Cardiac fibroblast (primary cell): ENCODE results near the gene PAPPA2.
"Not testable (repeated sequence)": the region's sequence is repeated elsewhere in the genome, so short reads cannot be mapped to it uniquely, and the experiment has no call there.

Source experiments
- DNase-seq, 2 donors: peaks; one replicate each; pipeline versions ENCODE4 v3.0.0 to v3.0.0-alpha.2; 2010; ENCODE audit warnings: low read depth in 2 of 2
- H3K4me3 ChIP-seq, 2 donors: replicated peaks in 1 of 2; 1 replicate in 1 of 2; 2 replicates in 1 of 2; pipeline ENCODE4 v1.5.1; 2011; ENCODE audit warnings: low read depth in 2 of 2, low read length in 2 of 2, mild to moderate bottlenecking in 2 of 2, moderate library complexity in 1 of 2
- TF ChIP-seq, protein P1 (sequence below): IDR thresholded peaks from one replicate; pipeline ENCODE4 v1.5.1; 2011; ENCODE audit warnings: low read depth, mild to moderate bottlenecking, low read length, inconsistent platforms

Gene PAPPA2, protein sequence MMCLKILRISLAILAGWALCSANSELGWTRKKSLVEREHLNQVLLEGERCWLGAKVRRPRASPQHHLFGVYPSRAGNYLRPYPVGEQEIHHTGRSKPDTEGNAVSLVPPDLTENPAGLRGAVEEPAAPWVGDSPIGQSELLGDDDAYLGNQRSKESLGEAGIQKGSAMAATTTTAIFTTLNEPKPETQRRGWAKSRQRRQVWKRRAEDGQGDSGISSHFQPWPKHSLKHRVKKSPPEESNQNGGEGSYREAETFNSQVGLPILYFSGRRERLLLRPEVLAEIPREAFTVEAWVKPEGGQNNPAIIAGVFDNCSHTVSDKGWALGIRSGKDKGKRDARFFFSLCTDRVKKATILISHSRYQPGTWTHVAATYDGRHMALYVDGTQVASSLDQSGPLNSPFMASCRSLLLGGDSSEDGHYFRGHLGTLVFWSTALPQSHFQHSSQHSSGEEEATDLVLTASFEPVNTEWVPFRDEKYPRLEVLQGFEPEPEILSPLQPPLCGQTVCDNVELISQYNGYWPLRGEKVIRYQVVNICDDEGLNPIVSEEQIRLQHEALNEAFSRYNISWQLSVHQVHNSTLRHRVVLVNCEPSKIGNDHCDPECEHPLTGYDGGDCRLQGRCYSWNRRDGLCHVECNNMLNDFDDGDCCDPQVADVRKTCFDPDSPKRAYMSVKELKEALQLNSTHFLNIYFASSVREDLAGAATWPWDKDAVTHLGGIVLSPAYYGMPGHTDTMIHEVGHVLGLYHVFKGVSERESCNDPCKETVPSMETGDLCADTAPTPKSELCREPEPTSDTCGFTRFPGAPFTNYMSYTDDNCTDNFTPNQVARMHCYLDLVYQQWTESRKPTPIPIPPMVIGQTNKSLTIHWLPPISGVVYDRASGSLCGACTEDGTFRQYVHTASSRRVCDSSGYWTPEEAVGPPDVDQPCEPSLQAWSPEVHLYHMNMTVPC (N-terminal part only)

GRCh38 chr1:176462674-176463378 lies at the start of gene PAPPA2:
TSS of gene PAPPA2 (plus strand) at chr1:176463175. CDS start at chr1:176556323, 93,148 bp downstream.
- TF ChIP-seq, protein P1, sequence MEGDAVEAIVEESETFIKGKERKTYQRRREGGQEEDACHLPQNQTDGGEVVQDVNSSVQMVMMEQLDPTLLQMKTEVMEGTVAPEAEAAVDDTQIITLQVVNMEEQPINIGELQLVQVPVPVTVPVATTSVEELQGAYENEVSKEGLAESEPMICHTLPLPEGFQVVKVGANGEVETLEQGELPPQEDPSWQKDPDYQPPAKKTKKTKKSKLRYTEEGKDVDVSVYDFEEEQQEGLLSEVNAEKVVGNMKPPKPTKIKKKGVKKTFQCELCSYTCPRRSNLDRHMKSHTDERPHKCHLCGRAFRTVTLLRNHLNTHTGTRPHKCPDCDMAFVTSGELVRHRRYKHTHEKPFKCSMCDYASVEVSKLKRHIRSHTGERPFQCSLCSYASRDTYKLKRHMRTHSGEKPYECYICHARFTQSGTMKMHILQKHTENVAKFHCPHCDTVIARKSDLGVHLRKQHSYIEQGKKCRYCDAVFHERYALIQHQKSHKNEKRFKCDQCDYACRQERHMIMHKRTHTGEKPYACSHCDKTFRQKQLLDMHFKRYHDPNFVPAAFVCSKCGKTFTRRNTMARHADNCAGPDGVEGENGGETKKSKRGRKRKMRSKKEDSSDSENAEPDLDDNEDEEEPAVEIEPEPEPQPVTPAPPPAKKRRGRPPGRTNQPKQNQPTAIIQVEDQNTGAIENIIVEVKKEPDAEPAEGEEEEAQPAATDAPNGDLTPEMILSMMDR: no peak
- DNase-seq: no peak
- no peak within 1 kb of the TSS for H3K4me3 ChIP-seq

DNA sequence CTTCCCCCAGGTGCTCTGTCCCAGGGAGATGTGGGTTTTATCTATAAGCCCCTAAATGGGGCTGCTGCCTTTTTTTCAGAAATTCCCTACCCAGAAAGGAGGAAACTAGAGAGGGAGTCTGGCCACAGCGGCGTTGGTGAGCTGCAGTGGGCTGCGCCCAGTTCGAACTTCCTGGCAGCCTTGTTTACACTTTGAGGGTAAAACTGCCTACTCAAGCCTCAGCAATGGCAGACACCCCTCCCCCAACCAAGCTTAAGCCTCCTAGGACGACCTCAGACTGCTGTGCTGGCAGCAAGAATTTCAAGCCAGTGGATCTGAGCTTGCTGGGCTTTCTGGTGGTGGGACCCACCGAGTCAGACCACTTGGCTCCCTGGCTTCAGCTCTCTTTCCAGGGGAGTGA lies 46.2 kb upstream of the PAPPA2 start:
- H3K4me3 ChIP-seq: no peak overlapping the region
- TF ChIP-seq, protein P1: no peak
- DNase-seq: no peak

DNA sequence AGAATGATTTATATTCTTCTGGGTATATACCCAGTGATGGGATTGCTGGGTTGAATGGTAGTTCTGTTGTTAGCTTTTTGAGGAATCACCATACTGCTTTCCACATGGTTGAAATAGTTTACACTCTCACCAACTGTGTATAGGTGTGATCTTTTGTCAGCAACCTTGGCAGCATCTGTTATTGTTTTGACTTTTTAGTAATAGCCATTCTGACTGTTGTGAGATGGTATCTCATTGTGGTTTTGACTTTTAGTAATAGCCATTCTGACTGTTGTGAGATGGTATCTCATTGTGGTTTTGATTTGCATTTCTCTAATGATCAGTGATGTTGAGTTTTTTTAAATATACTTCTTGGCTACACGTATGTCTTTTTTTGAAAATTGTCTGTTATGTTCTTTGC lies 43.4 kb upstream of the PAPPA2 start:
- DNase-seq, H3K4me3 ChIP-seq: not testable (repeated sequence)

GRCh38 chr1:176434234-176434633 lies 28.7 kb upstream of the PAPPA2 start:
- TF ChIP-seq, protein P1: no peak
- DNase-seq: no peak
- no peak overlapping the region for H3K4me3 ChIP-seq

DNA sequence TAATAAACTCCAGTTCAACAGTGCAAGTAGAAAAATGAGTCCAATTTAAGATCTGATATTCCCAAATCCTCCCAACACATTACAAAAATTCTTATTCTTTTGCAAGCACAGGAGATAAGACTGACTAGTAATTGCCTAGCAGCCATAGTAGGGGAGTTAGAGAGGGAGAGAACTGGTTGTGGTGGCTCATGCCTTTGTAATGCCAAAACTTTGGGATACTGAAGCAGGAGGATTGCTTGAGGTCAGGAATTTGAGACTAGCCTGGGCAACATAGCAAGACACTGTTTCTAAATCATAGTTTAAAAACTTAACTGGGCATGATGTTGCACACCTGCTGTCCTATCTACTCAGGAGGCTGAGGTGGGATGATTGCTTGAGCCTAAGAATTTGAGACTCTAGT lies 26.7 kb upstream of the PAPPA2 start:
- H3K4me3 ChIP-seq: no peak overlapping the region
- TF ChIP-seq, protein P1: no peak
- DNase-seq: no peak

DNA sequence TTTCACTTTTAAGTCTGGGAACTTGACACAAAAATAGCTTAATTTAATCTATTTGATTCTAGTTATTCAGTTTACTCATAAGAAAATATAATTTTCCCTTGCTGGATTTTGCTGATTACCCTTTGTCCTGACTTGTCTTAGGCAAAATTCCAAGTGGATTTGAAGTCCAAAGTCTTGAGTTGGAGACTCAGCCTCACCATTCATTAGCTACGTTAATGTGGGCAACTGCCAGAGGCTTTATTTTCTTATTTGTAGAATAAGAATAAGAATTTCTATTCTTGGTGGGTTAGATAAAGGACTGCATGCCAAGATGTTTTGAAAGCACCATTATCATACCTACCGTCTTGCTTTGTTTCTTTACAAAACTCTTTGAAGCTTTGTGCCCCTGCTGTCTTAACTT lies 22.8 kb upstream of the PAPPA2 start:
- no peak overlapping the region for H3K4me3 ChIP-seq
- TF ChIP-seq, protein P1: no peak
- DNase-seq: no peak
